ENCODE results near the gene ADAMTSL2. TPM values are rescaled to one million over a fixed set of nuclear protein-coding genes. Genes with fewer than 3 reads are reported as not detected.

ADAMTSL2 gene
- total RNA-seq, 1 experiment from 2014 or later, result 0.87 TPM

DNA sequence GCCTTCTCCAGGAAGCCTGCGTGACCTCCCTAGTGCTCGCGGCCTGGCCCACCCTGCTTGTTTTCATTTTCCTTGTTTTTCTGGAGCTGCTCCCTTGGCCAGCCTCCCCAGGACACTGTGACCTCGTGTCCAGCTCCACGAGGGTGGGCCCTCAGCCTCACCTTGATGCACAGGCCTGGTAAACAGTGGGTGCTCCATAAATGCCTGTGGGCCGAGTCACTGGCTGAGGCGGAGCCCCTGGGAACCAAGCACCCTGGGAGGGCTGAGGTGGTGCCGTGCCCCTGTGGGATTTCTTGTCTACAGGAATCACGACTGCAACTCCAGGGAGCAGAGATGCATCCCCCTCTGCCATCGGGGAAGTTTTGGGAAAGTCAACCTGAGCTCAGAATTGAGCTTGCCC lies 57.5 kb downstream of the ADAMTSL2 start:
- Mint-ChIP-seq H3K4me3 (no peak overlapping the region), H3K9me3 (peaks cover 20% of the 10 kb centered on the region), H3K36me3 (peaks cover 10% of the 10 kb centered on the region), H3K27ac (no peak overlapping the region), H3K4me1 (no peaks in the 10 kb centered on the region), H3K27me3 (ENCODE audit: low read depth) (peaks cover 13% of the 10 kb centered on the region)
- TF ChIP-seq ETV6 (CRISPR knock-in tag; IDR thresholded peaks at IDR 0.05) (no peak), ZNF317 (CRISPR knock-in tag; IDR thresholded peaks at IDR 0.05; ENCODE audit: borderline replicate concordance, low read depth) (no peak), ZNF219 (CRISPR knock-in tag; IDR thresholded peaks at IDR 0.05; ENCODE audit: borderline replicate concordance) (no peak), NFYB (CRISPR knock-in tag; conservative IDR thresholded peaks at IDR 0.05; ENCODE audit: low read depth) (no peak), TEAD1 (CRISPR knock-in tag; IDR thresholded peaks at IDR 0.05) (no peak)
- TF ChIP-seq, protein P1, sequence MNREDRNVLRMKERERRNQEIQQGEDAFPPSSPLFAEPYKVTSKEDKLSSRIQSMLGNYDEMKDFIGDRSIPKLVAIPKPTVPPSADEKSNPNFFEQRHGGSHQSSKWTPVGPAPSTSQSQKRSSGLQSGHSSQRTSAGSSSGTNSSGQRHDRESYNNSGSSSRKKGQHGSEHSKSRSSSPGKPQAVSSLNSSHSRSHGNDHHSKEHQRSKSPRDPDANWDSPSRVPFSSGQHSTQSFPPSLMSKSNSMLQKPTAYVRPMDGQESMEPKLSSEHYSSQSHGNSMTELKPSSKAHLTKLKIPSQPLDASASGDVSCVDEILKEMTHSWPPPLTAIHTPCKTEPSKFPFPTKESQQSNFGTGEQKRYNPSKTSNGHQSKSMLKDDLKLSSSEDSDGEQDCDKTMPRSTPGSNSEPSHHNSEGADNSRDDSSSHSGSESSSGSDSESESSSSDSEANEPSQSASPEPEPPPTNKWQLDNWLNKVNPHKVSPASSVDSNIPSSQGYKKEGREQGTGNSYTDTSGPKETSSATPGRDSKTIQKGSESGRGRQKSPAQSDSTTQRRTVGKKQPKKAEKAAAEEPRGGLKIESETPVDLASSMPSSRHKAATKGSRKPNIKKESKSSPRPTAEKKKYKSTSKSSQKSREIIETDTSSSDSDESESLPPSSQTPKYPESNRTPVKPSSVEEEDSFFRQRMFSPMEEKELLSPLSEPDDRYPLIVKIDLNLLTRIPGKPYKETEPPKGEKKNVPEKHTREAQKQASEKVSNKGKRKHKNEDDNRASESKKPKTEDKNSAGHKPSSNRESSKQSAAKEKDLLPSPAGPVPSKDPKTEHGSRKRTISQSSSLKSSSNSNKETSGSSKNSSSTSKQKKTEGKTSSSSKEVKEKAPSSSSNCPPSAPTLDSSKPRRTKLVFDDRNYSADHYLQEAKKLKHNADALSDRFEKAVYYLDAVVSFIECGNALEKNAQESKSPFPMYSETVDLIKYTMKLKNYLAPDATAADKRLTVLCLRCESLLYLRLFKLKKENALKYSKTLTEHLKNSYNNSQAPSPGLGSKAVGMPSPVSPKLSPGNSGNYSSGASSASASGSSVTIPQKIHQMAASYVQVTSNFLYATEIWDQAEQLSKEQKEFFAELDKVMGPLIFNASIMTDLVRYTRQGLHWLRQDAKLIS (CRISPR knock-in tag; IDR thresholded peaks at IDR 0.05; ENCODE audit: borderline replicate concordance), result no peak
- TF ChIP-seq, protein P2, sequence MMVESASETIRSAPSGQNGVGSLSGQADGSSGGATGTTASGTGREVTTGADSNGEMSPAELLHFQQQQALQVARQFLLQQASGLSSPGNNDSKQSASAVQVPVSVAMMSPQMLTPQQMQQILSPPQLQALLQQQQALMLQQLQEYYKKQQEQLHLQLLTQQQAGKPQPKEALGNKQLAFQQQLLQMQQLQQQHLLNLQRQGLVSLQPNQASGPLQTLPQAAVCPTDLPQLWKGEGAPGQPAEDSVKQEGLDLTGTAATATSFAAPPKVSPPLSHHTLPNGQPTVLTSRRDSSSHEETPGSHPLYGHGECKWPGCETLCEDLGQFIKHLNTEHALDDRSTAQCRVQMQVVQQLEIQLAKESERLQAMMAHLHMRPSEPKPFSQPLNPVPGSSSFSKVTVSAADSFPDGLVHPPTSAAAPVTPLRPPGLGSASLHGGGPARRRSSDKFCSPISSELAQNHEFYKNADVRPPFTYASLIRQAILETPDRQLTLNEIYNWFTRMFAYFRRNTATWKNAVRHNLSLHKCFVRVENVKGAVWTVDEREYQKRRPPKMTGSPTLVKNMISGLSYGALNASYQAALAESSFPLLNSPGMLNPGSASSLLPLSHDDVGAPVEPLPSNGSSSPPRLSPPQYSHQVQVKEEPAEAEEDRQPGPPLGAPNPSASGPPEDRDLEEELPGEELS (CRISPR knock-in tag; IDR thresholded peaks at IDR 0.05), result no peak
- TF ChIP-seq, protein P3, sequence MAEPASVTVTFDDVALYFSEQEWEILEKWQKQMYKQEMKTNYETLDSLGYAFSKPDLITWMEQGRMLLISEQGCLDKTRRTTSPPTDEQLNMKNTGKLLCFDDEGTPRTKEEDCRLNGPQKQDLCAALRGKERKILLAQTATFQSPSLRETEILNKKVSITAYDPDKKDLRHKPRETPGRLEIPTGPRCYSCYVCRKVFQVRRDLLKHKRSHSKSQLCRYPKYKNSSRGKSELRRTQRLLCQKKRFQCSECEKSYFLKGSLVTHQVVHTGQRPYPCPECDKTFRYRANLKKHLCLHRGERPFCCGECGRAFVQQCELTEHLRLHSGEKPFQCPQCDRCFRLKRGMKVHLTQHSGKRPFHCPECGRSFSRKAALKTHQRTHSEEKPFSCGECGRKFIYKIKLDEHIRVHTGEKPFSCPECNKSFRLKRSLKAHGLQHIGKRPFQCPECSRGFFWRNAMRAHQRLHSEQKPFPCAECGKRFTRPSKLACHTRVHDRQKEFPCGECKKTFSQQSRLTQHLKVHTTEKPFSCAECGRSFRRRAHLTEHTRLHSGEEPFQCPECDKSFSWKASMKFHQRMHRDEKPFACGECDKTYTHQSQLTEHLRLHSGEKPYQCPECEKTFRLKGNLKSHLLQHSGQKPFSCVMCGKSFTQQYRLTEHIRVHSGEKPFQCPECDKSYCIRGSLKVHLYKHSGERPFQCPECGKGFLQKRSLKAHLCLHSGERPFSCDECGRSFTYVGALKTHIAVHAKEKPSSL (CRISPR knock-in tag; conservative IDR thresholded peaks at IDR 0.05), result no peak
- ATAC-seq (no peak), DNase-seq (ENCODE audit: low spot score) (no peak)
- ChIA-PET CTCF (interaction anchor here (2.3 to 3.1 kb wide), 2 partner anchors 64 to 134 kb away, joined by 7 to 11 read pairs; no protein-coding TSS in a partner anchor), POLR2A (no interaction called here)

DNA sequence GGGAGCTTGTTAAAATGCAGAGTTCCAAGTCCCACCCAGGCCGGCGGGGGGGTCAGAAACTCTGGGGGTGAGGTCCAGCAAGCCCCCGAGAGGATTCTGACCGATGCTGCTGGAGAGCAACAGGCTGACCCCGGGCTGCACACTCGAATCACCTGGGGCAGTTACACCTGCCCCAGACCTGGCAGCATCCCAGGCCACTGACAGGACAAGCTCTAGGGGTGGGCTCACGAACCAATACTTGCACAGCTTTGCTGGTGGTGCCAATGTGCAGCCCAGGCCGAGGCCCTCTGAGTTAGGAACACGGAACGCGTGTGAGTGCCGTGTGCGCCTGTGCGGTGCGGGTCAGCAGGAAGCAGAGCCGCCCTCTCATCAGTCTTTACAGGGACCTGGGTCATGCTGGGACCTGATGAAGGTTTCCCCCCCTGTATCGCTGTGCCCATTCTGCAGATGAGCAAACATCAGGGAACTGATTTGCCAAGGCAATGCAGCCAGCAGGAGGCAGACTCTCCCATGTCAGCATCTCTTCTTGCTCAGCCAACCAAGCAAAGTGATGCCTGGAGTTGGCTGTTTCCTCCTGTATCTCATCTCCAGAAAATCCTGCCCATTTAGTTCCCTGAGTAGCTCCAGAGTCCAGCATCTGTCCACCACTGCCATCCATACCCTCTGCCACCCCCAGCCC lies 58.4 kb downstream of the ADAMTSL2 start:
- Mint-ChIP-seq H3K4me3 (no peak overlapping the region), H3K4me1 (no peaks in the 10 kb centered on the region), H3K36me3 (peaks cover 19% of the 10 kb centered on the region), H3K9me3 (peaks cover 29% of the 10 kb centered on the region), H3K27me3 (ENCODE audit: low read depth) (peaks cover 18% of the 10 kb centered on the region), H3K27ac (no peak overlapping the region)
- ATAC-seq (no peak), DNase-seq (ENCODE audit: low spot score) (no peak)
- POLR2A ChIA-PET, result no interaction called here
- CTCF ChIA-PET, result interaction anchor here (0.6 to 3.1 kb wide), 5 partner anchors 65 to 388 kb away, joined by 3 to 11 read pairs (median 4); no protein-coding TSS in a partner anchor
- TF ChIP-seq ELF4 (CRISPR knock-in tag; IDR thresholded peaks at IDR 0.05; ENCODE audit: low read depth), result no peak
- TF ChIP-seq ZNF317 (CRISPR knock-in tag; IDR thresholded peaks at IDR 0.05; ENCODE audit: borderline replicate concordance, low read depth), result no peak
- TF ChIP-seq GTF2I (CRISPR knock-in tag; conservative IDR thresholded peaks at IDR 0.05), result no peak

DNA sequence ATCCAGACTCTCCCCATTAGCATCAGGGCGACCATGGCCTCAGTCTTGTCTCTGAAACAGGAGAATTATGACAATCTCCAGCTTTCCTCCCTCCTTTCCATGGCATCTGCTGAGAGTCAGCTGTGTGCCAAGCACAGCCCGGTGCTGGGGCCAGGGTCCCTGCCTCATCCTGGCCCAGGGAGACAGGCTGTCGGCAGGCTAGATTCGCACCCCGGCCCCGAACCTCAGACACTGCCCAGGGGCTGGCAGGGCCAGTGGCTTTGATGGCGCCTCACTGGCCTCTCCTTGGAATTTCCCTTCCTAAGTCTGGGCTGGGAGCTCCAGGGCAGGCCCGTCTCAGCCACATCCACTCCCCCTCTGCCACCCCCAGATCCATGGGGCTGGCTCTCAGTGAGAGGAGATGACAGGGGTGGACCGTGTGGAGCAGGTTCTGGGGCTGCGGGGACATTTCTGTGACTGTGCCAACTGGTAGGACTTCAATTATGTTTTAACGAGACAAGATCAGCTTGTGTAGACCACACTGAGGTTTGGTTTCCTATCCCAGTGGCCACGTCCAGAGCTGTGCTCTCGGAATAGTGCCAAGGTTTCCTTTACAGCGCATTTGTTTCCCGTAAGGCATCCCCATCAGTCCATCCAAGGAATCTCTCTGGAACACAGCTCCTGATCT lies 59.2 kb downstream of the ADAMTSL2 start:
- H3K36me3 Mint-ChIP-seq, result peaks cover 18% of the 10 kb centered on the region
- H3K9me3 Mint-ChIP-seq, result peaks cover 27% of the 10 kb centered on the region
- H3K4me1 Mint-ChIP-seq, result no peaks in the 10 kb centered on the region
- peaks cover 17% of the 10 kb centered on the region for H3K27me3 Mint-ChIP-seq (ENCODE audit: low read depth)
- TF ChIP-seq MXD4 (CRISPR knock-in tag; IDR thresholded peaks at IDR 0.05; ENCODE audit: borderline replicate concordance), result no peak
- TF ChIP-seq, protein P1 (CRISPR knock-in tag; IDR thresholded peaks at IDR 0.05; ENCODE audit: borderline replicate concordance), result no peak
- POLR2A ChIA-PET, result no interaction called here
- ATAC-seq (no peak), DNase-seq (ENCODE audit: low spot score) (no peak)
- H3K27ac Mint-ChIP-seq, result no peak overlapping the region
- CTCF ChIA-PET, result interaction anchor here (1.0 to 3.1 kb wide), 6 partner anchors 9 to 135 kb away, joined by 3 to 11 read pairs (median 4); partner anchors contain the start of gene ADAMTSL2
- H3K4me3 Mint-ChIP-seq, result no peak overlapping the region
